ENCODE measurements around the gene NT5E.

- TF ChIP-seq POLR2AphosphoS5 (IDR thresholded peaks at IDR 0.05) (no peak), POLR2A (IDR thresholded peaks at IDR 0.05) (no peak)
These were observed 43.5 kb downstream of the NT5E start for GRCh38 chr6:85493389-85493788.

Data from prostate gland (tissue), 1 donor.